Measurements from ENCODE around the gene SLC35C1.
"Not testable (repeated sequence)": the region's sequence is repeated elsewhere in the genome, so short reads cannot be mapped to it uniquely, and the experiment has no call there.

The SLC35C1 gene

GRCh38 chr11:45788887-45789286 is 16.1 kb upstream of the SLC35C1 start:
- DNase-seq (ENCODE audit: low read depth in 2 of 2): no peak

- DNase-seq (ENCODE audit: low read depth in 2 of 2): no peak
Measured at GRCh38 chr11:45791524-45791923, 13.4 kb upstream of the SLC35C1 start.

- DNase-seq (ENCODE audit: low read depth in 2 of 2): no peak
Measured at GRCh38 chr11:45794169-45794568, 10.8 kb upstream of the SLC35C1 start.

GRCh38 chr11:45795379-45795778 is 9.6 kb upstream of the SLC35C1 start:
- no peak for DNase-seq (ENCODE audit: low read depth in 2 of 2)

- no peak for DNase-seq (ENCODE audit: low read depth in 2 of 2)
Measured at GRCh38 chr11:45796461-45796861, 8.5 kb upstream of the SLC35C1 start.

- DNase-seq (ENCODE audit: low read depth in 2 of 2): no peak
Measured at GRCh38 chr11:45798793-45799441, 6.0 kb upstream of the SLC35C1 start.

- DNase-seq (ENCODE audit: low read depth in 2 of 2): no peak
Measured at GRCh38 chr11:45799562-45799961, 5.4 kb upstream of the SLC35C1 start.

- no peak for DNase-seq (ENCODE audit: low read depth in 2 of 2)
Measured at GRCh38 chr11:45800261-45800660, 4.7 kb upstream of the SLC35C1 start.

GRCh38 chr11:45801723-45802315 is 3.1 kb upstream of the SLC35C1 start:
- DNase-seq (ENCODE audit: low read depth in 2 of 2): no peak

GRCh38 chr11:45802531-45803317 is 2.2 kb upstream of the SLC35C1 start:
- no peak for DNase-seq (ENCODE audit: low read depth in 2 of 2)

GRCh38 chr11:45803971-45804760 is 783 bp upstream of the SLC35C1 start:
- DNase-seq (ENCODE audit: low read depth in 2 of 2): peak; percentile 35 to 52

GRCh38 chr11:45805305-45806071 is 539 bp downstream of the SLC35C1 start:
- DNase-seq (ENCODE audit: low read depth in 2 of 2): no peak

- no peak for DNase-seq (ENCODE audit: low read depth in 2 of 2)
Measured at GRCh38 chr11:45806072-45806933, 1.4 kb downstream of the SLC35C1 start.

GRCh38 chr11:45806937-45807791 is 2.2 kb downstream of the SLC35C1 start:
- DNase-seq (ENCODE audit: low read depth in 2 of 2): no peak

GRCh38 chr11:45807792-45808238 is 2.9 kb downstream of the SLC35C1 start:
- DNase-seq (ENCODE audit: low read depth in 2 of 2): no peak

- not testable (repeated sequence) for DNase-seq (ENCODE audit: low read depth in 2 of 2)
Measured at GRCh38 chr11:45808427-45808826, 3.5 kb downstream of the SLC35C1 start.

GRCh38 chr11:45809456-45810395 is 4.8 kb downstream of the SLC35C1 start:
- DNase-seq (ENCODE audit: low read depth in 2 of 2): no peak

- DNase-seq (ENCODE audit: low read depth in 2 of 2): no peak
Measured at GRCh38 chr11:45810431-45811108, 5.6 kb downstream of the SLC35C1 start.

Measured in activated CD4-positive, alpha-beta T cell treated with anti-CD3 and anti-CD28 coated beads for 24 hours (primary cell).